ELF-1 (cell line): ENCODE data around the gene FAAP100.

Source experiments
- DNase-seq: peaks from one replicate; pipeline ENCODE4 v3.0.0-alpha.2; 2016; ENCODE audit warnings: low read depth, low spot score

The FAAP100 gene

DNA sequence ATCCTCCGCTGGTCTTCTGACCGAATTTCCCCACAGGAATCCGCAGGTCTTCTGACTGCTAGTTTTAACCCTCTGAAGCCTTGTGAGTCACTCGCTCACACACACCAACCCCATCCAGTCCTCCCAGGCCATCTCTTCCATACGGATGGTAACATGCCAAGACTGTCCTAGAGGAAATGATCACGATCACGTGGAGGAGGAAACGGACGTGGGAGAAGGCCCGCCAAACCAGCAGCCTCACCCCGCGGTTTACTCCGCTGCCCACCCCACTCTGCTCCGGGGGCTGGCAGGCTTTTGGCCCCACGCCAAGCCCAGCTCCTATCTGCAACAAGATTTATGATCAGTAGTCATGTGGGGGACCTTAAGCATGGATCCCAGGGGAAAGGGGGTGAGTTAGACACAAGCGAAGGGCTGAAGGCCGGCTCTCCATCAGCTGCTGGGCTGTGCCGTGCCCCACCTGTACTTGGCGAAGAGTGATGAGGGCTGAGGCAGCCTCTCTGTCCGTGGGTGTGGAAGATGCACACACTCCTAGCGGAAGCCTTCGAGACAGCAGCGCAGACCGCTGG, 1.5 kb upstream of the FAAP100 start:
- DNase-seq = peak; percentile 33

DNA sequence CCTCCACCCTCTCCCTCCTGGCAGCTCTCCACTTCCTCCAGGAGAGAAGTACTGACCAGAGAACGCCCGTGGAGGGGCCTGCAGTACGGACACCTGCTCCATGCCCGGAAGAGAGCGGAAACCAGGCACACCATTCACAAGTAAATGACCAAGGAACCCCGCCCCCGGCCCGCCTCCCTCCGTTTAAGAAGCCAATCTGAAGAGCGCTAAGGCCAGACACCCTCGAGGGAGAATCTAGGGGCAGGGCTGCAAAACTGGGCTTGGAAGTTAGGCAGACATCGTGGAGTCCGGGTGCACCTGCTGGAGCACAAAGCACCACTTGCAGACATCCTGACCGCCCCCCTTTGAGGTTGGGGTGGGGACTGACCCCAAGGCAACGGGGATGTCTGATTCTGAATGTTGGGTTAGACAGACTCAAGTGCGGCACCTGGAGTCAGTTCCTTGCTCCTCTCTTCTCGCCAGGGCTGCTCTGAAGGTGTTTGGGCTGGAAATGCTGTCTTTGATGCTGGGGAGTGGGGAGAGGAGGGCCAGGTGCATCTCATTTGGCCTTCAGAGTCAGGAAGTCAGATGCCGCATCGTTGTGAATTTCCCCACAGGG, 964 bp upstream of the FAAP100 start:
- DNase-seq = peak; percentile 95

DNA sequence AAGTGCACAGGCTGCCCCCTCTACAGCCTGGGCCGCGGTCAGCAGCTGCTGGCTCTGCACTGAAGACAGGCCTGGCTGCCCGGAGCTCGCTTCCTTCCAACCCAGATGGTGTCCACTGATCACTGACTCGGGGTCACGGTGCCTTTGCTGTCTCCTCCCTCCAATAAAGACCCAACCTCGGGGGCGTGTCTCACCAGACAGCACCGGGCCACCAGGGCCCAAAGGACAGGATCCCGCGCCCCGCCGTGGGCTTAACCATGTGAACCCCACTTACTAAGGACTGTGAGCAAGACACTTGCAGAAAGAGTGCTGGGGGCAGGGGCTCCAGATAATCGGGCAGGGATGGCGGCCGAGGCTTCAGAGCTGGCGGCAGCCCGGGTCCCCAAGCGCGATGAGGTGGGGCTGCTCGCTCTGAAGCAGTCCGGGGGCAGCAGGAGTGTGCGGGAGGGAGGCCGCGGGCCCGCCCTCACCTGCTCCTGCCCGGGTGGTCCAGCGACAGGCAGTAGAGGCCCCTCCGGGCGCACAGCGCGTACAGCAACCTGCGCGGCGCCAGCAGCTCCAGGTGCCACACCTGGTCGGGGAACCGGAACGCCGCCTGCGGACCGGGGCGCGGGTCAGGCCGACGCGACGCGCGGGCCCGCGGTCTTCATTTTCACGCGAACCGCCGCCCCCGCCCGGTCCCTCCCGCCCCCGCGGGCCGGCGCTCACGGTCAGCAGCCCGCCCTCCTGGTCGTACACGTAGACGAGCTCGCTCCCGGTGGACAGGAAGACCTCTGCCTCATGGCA, 502 bp downstream of the FAAP100 start:
- DNase-seq = peak; percentile 26

DNA sequence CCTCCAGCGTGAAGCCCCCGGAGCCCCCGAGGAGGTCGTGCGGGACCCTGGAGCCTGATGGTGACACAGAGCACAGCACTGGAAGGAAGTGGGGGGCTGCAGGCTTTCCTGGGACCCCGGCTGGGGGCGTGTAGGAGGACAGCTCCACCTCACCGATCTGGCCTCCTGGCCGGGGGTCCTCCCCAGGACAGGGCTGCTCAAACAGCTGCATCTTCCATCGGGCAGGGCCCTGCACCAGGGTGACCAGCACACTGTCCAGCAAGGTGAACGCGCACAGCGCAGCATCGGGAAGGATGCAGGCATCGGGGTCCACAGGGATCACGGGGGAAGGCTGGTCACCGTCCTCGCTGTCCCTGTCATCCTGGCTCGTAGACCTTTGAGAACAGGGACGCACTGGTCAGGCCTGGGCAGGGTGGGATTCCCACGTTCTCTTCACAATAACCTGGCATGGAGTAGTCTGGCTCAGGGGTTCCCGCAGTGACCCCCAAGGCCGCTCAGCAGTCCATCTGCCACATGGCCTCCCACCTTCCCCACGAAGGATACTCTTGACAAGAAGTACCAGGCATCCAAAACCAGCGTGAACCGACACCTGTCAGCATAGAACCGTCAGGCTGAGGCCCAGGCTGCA, 1.2 kb downstream of the FAAP100 start:
- no peak for DNase-seq

DNA sequence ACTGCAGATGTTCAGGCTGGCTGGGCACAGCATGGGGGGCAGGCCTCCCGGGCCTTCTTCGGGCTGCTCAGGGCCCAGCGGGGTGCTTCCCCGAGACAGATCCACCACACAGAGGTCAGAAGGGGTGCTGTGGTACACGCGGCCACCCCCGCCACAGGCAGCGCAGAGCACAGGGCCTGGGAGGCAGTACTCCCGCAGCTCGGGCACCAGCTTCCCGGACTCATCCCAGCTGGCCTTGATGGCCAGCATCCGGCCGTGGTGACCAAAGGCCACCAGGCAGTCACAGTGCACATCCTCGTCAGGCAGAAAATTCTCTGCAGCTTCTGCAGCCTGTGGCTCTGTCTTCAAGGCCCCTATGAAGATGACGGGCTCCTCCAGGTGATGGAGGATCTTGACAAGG, 1.9 kb downstream of the FAAP100 start:
- DNase-seq = no peak

DNA sequence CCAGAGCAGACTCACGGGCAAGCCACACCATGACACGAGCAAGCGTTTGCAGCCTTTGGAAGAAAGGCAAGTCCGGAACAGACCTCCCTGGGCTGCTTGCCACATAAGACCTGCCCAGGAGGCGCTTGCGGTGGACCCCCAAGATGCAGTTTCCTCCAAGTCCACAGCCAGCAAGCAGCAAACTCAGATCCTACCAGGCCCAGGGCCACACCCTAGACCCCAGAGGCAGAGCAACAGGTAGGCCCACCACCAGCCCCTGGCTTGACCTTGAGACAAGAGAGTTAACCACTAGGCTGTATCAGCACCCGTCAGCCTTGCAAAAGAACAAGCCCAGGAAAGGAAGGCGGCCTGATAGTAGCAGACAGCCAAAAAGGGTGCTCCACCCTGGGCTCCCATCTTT, 2.3 kb downstream of the FAAP100 start:
- DNase-seq = no peak

DNA sequence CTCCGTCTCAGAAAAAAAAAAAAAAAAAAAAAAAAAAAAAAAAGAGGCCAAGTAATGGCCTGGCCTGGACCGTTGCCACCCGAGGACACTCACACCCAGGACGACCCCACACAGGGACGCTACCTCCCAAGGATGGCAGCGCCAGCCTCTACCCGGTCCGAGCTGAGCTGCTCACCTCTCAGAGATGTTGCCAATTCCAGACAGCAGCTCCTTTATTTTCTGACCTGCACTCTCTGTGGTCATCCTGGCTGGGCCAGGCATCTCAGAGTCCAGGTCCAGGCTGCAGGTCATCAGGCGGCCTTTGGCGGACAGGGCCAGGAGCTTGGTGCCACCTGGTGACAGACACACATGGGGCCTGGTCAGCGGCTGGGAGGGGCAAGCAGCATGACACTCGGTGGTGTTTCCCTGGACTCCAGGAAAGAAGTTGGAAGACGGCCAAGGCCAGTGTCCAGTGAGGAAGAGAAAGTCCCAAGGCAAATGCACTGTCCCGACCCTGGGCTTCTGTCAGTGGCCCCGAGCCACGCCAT, 3.1 kb downstream of the FAAP100 start:
- no peak for DNase-seq

DNA sequence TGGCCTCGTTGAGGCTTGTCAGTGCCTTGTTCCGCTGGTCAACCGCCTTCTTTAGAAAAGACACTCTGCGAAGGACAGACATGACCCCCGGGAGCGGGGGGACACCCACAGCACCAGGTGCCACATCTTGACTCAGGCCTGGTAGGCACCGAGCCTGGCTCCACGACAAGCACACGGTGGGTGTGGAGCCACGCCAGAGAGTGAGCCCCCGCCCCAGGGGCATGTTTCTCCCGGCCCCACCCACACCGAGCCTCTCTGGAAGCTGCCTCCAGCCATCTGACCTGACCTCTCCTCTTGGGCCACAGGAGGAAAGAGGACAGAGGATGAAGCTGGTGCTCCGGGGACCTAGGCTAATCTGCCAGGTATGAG, 4.6 kb downstream of the FAAP100 start:
- DNase-seq = no peak

DNA sequence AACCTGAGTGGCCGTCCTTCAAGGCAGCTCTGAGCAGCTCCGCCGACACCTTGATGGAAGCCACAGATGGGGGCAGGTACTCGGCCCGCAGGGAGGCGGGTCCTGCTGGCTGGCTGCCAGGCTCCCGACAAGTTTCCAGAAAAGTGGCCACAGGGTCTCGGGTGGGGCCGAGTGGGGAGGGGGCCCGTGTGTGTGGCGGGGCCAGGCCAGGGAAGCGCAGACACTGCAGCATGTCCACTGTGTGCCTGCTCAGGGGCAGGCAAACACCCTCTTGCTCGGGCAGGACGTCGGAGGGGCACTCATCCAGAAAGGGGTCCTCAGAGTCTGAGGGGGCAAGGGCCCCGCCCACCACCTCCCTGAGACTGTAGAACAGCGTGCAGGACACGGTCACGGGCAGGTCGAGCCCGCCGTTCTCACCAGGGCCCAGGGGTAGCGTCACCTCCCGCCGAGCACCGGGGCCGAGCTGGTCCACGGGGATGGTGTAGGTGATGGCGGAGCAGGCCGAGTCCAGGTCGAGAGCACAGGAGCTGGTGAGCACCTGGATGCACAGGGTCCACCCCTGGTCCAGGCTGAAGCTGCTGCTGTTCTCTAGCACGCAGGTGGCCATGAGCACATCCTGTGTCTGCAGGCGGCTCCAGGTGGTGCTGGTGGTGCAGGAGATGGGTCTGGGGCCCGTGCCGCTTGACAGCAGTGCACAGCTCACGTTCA, 5.1 kb downstream of the FAAP100 start:
- DNase-seq = no peak

DNA sequence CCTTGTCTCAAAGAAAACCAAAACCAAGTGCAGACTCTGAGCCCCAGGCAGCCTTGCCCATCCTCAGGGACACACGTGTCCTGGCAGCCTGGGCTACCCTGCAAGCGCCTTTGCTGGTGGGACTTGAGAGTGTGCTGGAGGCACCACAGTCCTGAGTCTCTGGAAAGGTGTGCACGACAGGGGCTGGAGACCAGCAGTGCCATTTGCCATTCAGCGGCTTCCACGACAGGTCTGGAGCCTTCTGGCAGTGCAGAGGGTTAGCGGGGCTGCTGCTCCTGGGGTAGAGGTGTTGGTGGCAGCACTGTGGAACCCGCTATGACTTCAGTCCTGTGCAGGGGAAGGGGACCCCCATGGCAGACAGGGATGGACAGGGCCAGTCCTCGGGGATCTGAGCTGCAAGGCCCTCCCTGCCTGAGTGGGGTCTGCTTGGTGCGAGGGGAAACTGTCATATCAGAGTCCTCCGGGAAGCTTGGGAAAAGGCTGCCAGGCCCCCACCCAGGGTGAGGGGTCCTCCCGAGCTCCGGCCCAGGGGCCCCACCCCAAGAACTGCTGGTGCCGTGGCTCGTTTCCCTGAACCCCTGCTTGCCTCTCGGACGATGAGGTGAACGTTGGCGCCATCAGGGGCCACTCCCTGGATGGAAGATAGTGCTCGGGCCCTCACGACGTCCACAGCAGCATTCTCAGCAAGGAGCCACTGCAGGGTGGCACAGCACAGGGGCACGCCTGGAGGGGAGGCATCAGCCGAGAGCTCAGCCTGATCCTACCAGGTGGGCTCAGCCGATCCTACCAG, 6.8 kb downstream of the FAAP100 start:
- DNase-seq = no peak

DNA sequence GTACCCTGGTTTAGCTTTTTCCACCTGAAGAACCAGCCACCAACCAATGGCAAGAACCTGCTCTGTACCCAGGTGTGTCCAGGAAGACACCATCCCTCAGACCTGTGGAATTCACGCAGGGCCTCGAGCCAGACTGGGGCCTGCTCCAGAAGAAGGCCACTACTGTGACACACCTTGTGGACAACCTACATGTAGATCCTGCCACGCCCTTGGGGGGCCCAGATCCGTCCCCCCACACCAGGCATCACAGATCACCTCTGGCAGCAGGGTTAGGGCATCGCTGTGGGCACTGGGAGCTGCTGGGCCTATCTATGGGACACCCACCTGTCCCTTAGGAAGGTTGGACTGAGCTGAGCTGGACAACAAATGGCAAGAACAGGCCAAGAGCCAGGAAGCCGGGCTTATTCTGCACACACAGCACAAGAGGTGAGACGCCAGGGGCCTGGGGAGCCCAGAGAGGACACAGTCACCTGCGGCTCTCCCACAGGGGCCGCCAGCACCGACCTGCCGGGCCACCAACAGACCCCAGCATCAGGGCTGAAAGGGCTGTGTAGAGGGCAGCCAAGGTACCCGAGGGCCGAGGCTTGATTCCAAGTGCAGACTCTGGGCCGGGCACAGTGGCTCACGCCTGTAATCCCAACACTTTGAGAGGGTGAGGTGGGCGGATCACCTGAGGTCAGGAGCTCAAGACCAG, 7.7 kb downstream of the FAAP100 start:
- DNase-seq = no peak

DNA sequence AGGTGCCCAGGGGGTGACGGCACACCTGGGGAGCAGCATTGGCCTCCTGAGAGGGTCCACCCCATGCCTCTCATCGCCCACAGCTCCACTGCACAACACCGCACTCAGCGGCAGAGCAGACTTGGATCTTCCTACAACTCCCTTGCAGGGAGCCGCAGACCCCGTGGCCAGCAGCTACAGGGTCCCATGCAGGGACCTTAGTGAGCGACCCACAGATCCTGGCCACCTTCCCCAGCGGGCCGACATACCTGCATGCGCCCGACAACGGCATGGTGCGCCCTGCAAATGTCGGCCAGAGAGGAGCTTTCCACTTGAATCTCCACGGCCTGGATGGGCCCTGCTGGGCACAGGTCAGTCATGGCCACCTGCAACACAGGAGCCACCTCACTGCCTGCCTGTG, 8.4 kb downstream of the FAAP100 start:
- DNase-seq = no peak

DNA sequence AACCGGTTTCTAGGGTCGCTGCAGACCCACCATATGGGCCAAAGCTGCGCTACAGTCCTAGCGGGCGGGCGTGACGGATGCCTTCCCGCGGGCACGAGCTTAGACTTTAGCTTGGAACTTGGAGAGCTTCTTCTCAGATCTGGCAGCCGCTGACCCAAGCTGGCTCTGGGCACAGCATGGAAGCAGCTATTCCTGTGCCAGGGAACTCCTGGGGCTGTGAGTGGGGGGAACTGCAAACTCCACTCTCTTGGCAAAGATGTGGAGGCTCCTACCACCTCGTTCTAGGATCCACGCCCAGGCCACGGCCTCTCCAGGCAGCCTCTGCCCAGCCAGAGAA, 8.8 kb downstream of the FAAP100 start:
- DNase-seq = no peak

DNA sequence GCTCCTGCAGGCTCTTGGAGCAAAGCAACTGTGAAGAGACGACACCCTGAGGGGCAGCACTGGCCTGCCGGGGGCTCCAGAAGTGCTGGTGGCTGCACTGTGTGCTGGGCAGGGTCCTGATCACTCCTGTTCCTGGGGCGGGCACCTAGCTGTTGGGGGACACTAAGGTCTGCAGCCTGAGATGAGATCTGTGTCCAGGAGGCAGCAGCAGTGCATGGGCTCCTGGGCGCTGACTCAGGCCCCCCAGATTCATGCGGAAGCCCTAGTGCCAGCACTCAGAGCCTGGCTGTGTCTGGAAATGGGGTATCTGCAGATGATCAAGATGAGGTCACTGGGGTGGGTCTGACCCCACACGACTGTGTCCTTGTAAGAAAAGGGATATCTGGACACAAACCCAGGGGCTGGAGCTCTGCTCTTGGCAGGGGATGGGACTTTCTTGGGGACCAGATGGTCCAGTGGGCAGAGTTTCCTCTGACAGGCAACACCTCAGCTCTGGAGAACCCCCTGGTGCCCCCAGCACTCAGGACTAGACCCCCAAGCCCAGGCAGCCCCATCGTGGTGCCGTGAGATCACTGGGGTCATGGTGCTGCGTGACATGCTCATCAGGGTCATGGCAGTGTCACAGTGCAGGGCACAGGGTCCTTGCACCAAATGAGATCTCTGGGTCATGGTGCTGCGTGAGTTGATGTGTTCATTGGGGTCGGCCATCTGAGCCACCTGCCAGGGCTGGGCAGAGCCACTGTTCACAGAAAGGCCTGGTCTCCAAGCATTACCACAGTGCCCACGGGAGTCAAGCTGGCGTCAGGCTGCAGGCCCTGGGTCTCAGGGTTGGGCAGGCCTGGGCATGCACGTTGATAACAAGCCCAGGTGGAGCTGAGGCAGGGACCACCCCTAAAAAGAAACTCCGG, 9.5 kb downstream of the FAAP100 start:
- no peak for DNase-seq

DNA sequence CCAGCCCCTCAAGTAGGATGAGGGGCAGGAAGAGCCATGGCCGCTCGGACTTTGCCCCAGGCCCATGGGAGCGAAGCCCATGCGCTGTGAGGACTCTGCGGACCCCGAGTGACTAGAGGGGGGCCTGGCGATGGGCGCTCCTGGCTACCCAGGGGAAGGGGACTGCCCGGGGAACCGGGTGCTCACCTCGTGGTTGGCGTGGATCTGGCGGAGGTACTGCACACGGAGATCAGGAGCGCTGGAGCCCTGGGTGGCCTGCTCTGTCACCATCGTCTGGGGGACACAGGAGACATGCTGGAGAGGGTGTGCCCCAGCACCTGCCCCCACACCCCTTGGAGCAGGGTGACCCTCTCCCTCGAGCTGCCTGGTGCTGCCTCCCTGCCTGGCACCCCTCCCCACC, 11.0 kb downstream of the FAAP100 start:
- no peak for DNase-seq

DNA sequence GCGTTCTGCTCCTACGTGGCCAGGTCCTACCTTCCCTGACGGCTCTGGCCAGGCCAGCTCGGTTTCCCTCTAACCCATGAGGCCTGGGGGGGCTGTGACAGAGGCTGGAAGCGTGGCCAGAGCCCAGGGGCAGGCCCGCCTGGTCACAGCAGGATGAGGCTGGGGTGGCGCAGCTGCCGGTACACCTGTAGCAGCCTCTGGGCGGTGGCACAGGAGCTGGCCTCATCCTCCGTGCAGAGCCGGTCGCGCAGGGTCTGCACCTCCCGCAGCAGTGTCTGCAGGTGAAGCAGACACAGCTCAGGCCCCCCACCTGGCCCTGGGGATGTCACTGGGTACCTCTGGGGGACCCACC, 11.5 kb downstream of the FAAP100 start:
- DNase-seq = no peak

DNA sequence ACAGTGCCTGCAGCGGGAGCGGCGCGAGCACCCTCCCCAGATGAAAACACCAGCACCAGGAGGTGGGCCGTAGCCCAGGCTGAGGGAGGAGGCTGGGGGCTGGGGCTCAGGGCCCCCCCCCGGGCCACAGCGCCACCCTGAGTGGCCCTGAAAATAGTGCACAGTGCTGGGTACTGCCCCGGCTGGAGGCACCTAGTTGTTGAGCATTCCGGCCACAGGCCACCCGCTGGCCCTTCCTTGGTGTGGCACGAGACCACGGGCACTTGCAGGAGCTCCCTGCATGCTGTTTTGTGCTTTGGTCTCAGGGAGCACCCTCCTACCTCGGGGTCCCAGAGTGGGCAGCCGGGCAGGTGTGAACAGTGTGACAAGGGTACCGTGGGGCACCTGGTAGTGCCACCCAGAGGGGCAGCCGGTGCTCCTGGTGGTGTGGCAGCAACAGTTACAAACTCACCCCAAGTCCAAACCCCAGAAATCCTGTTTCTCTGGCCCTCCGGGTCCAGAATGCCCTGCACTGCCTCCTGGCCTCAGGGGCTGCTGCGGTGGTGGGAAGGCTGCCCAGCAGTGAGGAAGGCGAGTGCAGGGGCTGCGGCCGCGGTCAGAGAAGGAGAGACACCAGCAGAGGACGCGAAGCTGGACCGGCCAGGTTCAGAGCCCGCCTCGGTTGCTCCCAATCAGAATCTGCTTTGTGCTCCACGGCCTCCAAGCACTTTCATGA, 12.0 kb downstream of the FAAP100 start:
- DNase-seq = no peak

DNA sequence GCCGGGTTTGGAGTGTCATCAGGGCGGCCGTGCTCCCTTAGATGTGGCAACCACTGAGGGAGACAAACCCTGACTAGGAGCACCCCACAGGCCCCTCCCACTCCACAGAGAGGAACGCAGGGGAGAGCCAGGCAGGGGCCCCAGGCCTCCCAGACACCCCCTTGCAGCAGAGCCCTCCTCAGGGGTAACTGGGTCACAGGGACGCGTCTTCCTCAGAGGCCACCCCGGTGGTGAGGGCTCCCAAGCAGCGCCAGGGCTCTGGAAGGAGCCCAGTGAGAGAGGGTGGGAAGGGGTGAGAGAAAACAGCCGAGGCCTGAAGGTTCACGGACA, 12.6 kb downstream of the FAAP100 start:
- no peak for DNase-seq
